PC-9 (cell line): ENCODE measurements around the gene HTR1E.

Experiments
- CTCF ChIP-seq: fragments of 200-600 bp; sonication (generic); conservative IDR thresholded peaks from 2 replicates; pipeline ENCODE4 v1.6.1; 2017; ENCODE audit warnings: mixed run types, antibody characterized with exemption, mild to moderate bottlenecking, moderate library complexity
- EZH2 ChIP-seq: fragments of 200-600 bp; sonication (generic); IDR thresholded peaks from 2 replicates; pipeline ENCODE4 v1.8.0; 2017; ENCODE audit warnings: antibody characterized with exemption, low read depth

GRCh38 chr6:86964029-86964579, 26.8 kb downstream of the HTR1E start:
- no peak for TF ChIP-seq CTCF
- TF ChIP-seq EZH2 = no peak
